Spinal cord (tissue), 10 donors: ENCODE measurements around the gene KCNJ15. TPM values are rescaled to one million over a fixed set of nuclear protein-coding genes. Genes with fewer than 3 reads are reported as not detected.
"Not testable (repeated sequence)": the region's sequence is repeated elsewhere in the genome, so short reads cannot be mapped to it uniquely, and the experiment has no call there.

Source experiments
- DNase-seq, 6 donors: peaks; one replicate each; pipeline versions ENCODE4 v3.0.0 to v3.0.0-alpha.2; 2013 to 2015; ENCODE audit warnings: low spot score in 6 of 6, low read depth in 4 of 6
- H3K27ac ChIP-seq: one replicate; pipeline ENCODE4 v1.5.1; 2013; ENCODE audit warnings: low read depth, low read length, control low read depth
- H3K27me3 ChIP-seq: one replicate; pipeline ENCODE4 v1.6.1; 2013; ENCODE audit warnings: low read length; ENCODE audit not compliant: control insufficient read depth, insufficient read depth
- H3K36me3 ChIP-seq: one replicate; pipeline ENCODE4 v1.6.1; 2013; ENCODE audit warnings: low read length; ENCODE audit not compliant: control insufficient read depth, insufficient read depth
- H3K4me1 ChIP-seq: one replicate; pipeline ENCODE4 v1.6.1; 2013; ENCODE audit warnings: low read length; ENCODE audit not compliant: control insufficient read depth, insufficient read depth
- H3K4me3 ChIP-seq: one replicate; pipeline ENCODE4 v1.5.1; 2013; ENCODE audit warnings: low read depth, low read length, control low read depth
- H3K9me3 ChIP-seq: one replicate; pipeline ENCODE4 v1.6.1; 2013; ENCODE audit warnings: low read length; ENCODE audit not compliant: control insufficient read depth, insufficient read depth
- WGBS: methylation state at CpG from one replicate; pipeline ENCODE4 v1.1.5; 2013; ENCODE audit warnings: missing lambda C conversion rate; ENCODE audit not compliant: insufficient coverage; 5-methylcytosine and 5-hydroxymethylcytosine counted together
- polyA plus RNA-seq, 2 donors: library from polyadenylated mRNA; unstranded; fragments of 120-200 nt; gene quantifications; one replicate each; pipeline ENCODE4 v1.2.1, GENCODE V29; 2013; ENCODE audit not compliant: insufficient read length in 2 of 2
- total RNA-seq, 2 donors: library from RNA; depleted of rRNA in 1 of 2; stranded (reverse); fragments of 120-200 nt in 1 of 2; fragments of >200 nt in 1 of 2; gene quantifications; one replicate each; pipeline versions ENCODE4 v1.2.3 to v1.2.4, GENCODE V29; 2013 to 2014
- donor health status: healthy.

Gene KCNJ15
- total and polyA plus RNA-seq, 4 donors = 0.11 to 1.9 (median 1.2) TPM

GRCh38 chr21:38242061-38242460 is 14.7 kb upstream of the KCNJ15 start:
- no peaks in the 10 kb centered on the region for H3K27me3 ChIP-seq
- H3K4me1 ChIP-seq = no peaks in the 10 kb centered on the region
- no peak overlapping the region for H3K27ac ChIP-seq
- no peak overlapping the region for H3K4me3 ChIP-seq
- H3K9me3 ChIP-seq = no peaks in the 10 kb centered on the region
- no peak for DNase-seq
- no peaks in the 10 kb centered on the region for H3K36me3 ChIP-seq
- 71% methylated on average over 1 of the region's 5 CpGs for WGBS

DNA sequence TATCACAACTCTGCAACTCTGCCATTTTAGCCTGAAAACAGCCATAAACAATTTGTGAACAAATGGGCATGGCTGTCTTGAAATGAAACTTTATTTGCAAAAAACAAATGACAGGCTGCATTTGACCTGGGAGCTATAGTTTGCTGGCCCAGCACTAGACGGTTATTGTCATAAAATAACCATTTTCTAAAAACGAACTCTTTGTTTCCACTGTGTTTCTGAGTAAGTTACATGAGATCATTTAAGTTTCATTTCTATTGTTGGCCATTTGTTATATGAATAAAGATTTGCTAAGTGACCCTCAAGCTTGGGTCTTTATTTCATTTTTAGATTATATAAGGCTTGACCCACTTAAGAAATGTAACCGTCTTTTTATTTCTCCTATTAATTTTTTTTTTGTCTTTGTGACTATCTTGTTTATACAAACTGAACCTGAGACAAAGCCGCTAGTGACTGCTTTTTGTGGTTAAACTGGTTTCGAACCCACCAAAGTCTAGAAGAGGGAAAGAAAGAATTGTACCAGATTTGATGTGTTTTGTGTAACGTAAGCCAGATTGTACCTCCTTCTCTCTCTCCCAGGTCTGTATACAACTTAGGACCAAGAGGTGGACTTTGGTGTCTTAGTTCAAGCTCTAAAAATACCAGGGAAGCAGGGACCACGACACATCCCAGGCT is 12.9 kb upstream of the KCNJ15 start:
- no peak for DNase-seq
- Histone ChIP-seq H3K4me1 (no peaks in the 10 kb centered on the region), H3K27me3 (no peaks in the 10 kb centered on the region), H3K36me3 (no peaks in the 10 kb centered on the region), H3K4me3 (no peak overlapping the region), H3K27ac (no peak overlapping the region), H3K9me3 (no peaks in the 10 kb centered on the region)
- WGBS = 91% methylated on average over 3 of the region's 7 CpGs

DNA sequence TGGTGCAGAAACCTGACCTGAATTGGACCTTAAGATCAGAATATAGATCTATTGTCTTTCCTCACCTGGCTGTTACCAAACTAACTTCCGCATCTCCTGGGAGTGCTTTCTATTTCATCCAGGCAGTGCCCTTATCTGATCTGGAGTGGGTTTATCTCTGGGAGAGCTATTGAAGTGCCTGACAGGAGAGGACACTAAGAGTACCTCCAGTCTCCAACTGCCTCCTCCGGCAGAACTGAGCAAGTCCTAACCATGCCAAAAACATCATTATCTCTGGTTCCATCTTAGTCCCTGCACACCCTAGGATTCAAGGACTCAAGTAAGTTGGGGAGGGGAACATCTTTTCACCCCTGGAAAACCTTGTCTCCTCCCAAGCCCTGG is 12.4 kb upstream of the KCNJ15 start:
- no peak for DNase-seq
- no peak overlapping the region for H3K4me3 ChIP-seq
- no peaks in the 10 kb centered on the region for H3K4me1 ChIP-seq
- no peaks in the 10 kb centered on the region for H3K9me3 ChIP-seq
- H3K36me3 ChIP-seq = no peaks in the 10 kb centered on the region
- no peaks in the 10 kb centered on the region for H3K27me3 ChIP-seq
- WGBS = no CpG with 5 or more reads among the region's 2 CpGs
- H3K27ac ChIP-seq = no peak overlapping the region

GRCh38 chr21:38244885-38245869 is 11.6 kb upstream of the KCNJ15 start:
- Histone ChIP-seq H3K27ac (no peak overlapping the region), H3K36me3 (no peaks in the 10 kb centered on the region), H3K4me3 (no peak overlapping the region), H3K4me1 (no peaks in the 10 kb centered on the region), H3K27me3 (no peaks in the 10 kb centered on the region), H3K9me3 (no peaks in the 10 kb centered on the region)
- no peak for DNase-seq
- WGBS = 95% methylated on average over 8 of the region's 9 CpGs

- H3K4me3 ChIP-seq = no peak overlapping the region
- H3K27me3 ChIP-seq = no peaks in the 10 kb centered on the region
- no peaks in the 10 kb centered on the region for H3K4me1 ChIP-seq
- no peak for DNase-seq
- H3K36me3 ChIP-seq = no peaks in the 10 kb centered on the region
- H3K9me3 ChIP-seq = no peaks in the 10 kb centered on the region
- H3K27ac ChIP-seq = no peak overlapping the region
Measured at GRCh38 chr21:38246511-38246910, 10.3 kb upstream of the KCNJ15 start.

GRCh38 chr21:38247054-38247453 is 9.7 kb upstream of the KCNJ15 start:
- 90% methylated on average over 2 of the region's 2 CpGs for WGBS
- not testable (repeated sequence) for H3K4me1 ChIP-seq, H3K9me3 ChIP-seq, H3K36me3 ChIP-seq, H3K27ac ChIP-seq, H3K27me3 ChIP-seq, H3K4me3 ChIP-seq, DNase-seq

DNA sequence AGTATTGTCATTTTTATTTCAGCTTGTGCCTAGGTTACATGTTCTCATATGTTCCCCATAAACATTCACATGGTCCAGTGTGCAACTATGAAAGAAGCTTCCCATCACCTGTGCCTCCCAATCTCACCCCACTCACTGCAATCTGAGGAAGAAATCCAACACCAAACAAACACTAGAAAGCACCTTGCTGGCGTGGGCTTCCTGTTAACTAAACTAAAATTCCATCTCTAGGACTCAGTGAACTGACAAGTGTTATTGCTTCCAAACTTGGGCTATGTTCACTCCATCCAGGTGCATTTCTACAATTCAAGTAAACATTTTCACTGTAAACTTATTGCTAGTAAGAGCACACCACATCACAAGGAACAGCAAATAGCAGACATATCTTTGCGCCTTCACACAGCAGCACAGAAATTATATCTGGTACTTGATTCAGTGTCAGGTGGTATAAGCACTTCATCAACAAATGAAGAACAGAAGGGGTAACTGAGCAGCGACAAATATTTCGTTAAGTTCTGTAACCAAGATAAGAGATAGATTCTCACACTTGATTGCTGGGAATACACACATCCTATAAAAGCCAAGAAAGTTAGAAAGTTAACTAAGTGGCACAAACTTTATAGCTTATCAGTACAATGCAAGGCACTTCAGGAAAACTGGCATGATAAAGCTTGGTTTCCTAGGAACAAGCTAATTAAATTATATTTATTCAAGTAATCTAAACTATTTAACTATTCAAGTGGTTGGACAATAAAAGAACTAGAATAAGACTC is 8.9 kb upstream of the KCNJ15 start:
- 93% methylated on average over 1 of the region's 4 CpGs for WGBS
- no peaks in the 10 kb centered on the region for H3K4me1 ChIP-seq
- no peak overlapping the region for H3K4me3 ChIP-seq
- no peak overlapping the region for H3K27ac ChIP-seq
- no peaks in the 10 kb centered on the region for H3K36me3 ChIP-seq
- no peak for DNase-seq
- H3K27me3 ChIP-seq = no peaks in the 10 kb centered on the region
- no peaks in the 10 kb centered on the region for H3K9me3 ChIP-seq

GRCh38 chr21:38249256-38249655 is 7.5 kb upstream of the KCNJ15 start:
- WGBS = no CpG with 5 or more reads among the region's 1 CpG
- no peaks in the 10 kb centered on the region for H3K27me3 ChIP-seq

GRCh38 chr21:38249696-38250278 is 7.0 kb upstream of the KCNJ15 start:
- 83% methylated on average over 1 of the region's 3 CpGs for WGBS
- Histone ChIP-seq H3K4me1 (no peaks in the 10 kb centered on the region), H3K36me3 (no peaks in the 10 kb centered on the region), H3K27ac (no peak overlapping the region), H3K27me3 (no peaks in the 10 kb centered on the region), H3K9me3 (no peaks in the 10 kb centered on the region), H3K4me3 (no peak overlapping the region)
- no peak for DNase-seq

More at GRCh38 chr21:38249256-38249655, 7.5 kb upstream of the KCNJ15 start:
- Histone ChIP-seq H3K36me3 (no peaks in the 10 kb centered on the region), H3K9me3 (no peaks in the 10 kb centered on the region), H3K27ac (no peak overlapping the region), H3K4me3 (no peak overlapping the region), H3K4me1 (no peaks in the 10 kb centered on the region)
- DNase-seq = no peak
